Activated naive CD4-positive, alpha-beta T cell (primary cell): Measurements from ENCODE around the gene MAML3.

Source experiments
- DNase-seq, 4 experiments: peaks; one replicate each; lab custom pipeline; 2025; lab: John Stamatoyannopoulos, UW

The MAML3 gene

DNA sequence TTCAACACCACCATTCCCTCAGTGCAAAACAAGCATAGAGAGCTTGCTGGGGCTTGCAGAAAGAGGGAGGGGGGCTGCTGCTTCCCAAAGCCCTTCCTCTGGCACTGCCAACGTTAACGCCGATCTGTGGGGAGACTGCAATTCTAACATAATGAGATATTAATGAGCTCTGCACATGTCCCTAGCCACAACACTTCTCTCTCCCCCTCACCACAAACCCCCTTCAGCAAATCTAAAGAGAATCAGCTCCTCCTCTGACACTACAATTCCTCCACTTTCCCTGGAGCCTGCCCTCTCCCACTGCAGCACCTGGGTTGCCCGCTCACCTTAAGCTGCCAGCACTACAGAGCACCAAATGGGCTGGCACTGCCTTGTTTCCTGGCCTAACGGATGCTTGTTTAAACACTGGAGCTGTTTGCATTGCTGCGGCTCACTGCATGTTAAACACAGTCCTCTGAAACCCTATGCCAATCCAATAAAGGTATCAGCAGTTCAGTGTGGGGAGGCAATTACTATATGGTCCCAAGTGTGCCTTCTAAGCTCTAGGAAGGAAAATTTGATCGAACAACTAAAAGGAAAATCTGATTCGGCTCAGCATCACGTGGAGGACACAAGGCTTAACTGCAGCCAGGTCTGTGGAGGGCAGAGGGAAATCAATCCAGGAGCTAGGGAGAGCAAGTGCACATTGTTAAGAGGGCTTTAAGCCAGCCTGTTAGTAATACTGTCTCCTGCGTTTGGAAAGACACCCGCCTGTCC is 232.4 kb downstream of the MAML3 start:
- no peak for DNase-seq

- no peak for DNase-seq
Observed at GRCh38 chr4:139920486-139921002, 233.4 kb downstream of the MAML3 start.

DNA sequence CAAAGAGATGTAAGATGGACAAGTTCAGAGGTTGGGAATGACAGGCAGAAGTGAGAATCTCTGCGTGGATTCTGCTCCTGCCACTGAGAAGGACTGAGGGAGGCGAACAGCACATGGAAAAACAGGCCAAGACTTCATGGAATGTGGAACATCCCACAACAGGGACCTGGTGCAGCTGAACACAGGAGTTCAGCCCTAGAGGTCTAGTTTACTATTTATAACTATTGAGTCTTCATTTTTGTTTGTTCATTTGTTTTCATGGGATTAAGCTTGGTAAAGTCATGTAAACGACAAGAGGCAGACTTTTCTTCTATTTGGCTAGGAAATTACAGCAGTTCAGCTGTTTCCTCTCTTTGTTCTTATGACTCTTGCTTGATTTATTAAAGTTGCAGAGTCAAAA is 234.5 kb downstream of the MAML3 start:
- DNase-seq: no peak

DNA sequence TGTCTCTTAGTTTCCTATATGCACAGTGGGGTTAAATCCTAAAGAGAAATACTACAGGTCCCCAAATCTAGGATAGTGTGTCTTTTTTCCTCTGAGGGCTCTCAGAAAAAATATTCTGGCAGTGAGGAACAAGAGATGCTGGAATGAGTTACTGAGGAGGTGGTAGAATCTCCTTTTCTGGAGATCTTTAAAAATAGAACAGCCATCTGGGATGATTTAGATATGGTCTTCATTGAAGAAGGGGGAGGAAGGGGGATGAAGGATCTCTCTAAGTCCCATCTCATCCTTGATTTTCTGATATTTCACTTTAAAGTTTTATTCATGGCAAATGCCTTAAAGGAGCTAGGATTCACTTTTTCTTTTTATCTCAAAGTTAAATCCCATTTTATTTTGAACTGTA is 235.0 kb downstream of the MAML3 start:
- no peak for DNase-seq

GRCh38 chr4:139918591-139918990 is 235.4 kb downstream of the MAML3 start:
- no peak for DNase-seq

DNA sequence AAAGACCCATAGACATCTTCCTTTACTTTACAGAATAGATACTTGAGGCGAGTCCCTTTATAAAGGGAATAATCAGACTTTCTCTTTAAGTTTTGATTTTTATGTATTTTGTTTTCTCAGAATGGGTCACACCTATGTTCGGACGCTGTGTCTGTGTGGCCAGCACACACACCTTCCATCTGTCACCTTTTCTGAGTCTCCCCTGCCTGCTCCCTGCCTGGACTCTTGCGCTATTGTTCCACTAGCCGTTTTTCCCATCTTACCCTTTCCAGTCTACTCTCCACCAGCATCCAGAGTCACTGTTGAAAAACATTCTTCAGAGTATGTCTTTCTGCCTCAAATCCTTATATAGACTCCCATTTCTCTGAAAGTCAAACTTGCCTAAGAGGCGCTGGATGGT is 236.1 kb downstream of the MAML3 start:
- no peak for DNase-seq

DNA sequence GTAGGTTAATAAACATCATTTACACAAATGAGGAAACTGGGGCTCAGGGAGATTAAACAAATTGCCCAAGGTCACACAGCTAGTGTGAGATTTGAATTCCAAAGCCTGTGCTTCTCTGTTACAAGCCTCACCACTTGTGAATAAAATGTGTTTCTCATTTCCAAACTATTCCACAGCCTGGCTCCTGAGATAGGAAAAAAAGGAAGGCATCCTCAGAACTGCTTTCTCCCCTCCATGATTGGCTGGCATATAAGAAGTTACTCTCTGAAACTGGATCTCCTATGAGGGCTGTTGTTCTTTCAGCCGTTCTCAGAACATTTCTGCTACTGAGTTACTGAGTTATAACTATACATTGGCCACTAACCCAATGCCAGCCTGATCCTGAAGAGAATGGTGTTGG is 237.9 kb downstream of the MAML3 start:
- no peak for DNase-seq

GRCh38 chr4:139915037-139915436 is 238.9 kb downstream of the MAML3 start:
- DNase-seq: no peak

DNA sequence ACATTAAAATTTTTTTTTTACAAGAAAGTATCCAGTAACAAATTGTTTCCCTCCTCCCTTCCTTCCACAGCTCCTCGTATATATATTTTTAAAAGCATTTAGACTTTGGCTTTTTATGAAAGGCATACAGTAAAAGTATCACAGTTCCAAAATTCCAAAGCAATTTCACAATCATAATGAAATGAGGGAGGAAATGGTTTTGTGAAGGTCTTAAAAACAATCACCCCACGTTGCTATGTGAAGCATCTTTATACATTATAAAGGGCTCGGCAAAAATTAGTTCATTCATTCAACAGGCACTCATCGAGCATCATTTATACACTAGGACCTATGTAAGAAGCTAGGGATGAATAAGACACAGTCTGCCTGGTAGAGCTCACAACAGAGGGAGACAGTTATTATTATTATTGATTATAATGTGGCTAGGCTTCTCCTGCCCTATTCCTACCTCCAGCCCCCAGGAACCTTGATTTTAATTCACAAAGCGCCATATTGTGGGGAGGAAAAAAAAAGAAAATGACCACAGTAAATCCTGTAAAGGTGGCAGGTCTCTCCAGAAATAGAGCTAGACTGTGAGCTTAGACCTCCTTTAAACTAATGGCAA is 239.9 kb downstream of the MAML3 start:
- DNase-seq: no peak

- no peak for DNase-seq
Observed at GRCh38 chr4:139913398-139913990, 240.5 kb downstream of the MAML3 start.

GRCh38 chr4:139912445-139912844 is 241.5 kb downstream of the MAML3 start:
- no peak for DNase-seq

DNA sequence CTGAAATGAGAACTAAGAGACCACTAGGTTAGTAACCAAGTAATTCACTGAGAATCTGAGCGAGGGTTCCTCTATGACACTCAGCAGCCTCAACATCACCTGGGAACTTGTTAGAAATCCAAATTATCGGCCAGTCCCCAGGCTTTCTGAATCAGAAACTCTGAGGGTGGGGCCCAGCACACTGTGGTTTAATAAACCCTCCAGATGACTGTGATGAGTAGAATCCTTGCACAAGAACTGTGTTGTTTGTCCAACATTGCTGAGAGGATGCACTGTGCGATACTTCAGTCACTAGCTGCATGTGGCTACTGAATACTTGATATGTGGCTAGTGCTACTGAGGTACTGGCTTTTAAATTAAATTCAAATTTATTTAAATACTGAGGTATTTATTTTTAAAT is 243.9 kb downstream of the MAML3 start:
- DNase-seq: no peak

GRCh38 chr4:139908636-139909437 is 245.1 kb downstream of the MAML3 start:
- no peak for DNase-seq

DNA sequence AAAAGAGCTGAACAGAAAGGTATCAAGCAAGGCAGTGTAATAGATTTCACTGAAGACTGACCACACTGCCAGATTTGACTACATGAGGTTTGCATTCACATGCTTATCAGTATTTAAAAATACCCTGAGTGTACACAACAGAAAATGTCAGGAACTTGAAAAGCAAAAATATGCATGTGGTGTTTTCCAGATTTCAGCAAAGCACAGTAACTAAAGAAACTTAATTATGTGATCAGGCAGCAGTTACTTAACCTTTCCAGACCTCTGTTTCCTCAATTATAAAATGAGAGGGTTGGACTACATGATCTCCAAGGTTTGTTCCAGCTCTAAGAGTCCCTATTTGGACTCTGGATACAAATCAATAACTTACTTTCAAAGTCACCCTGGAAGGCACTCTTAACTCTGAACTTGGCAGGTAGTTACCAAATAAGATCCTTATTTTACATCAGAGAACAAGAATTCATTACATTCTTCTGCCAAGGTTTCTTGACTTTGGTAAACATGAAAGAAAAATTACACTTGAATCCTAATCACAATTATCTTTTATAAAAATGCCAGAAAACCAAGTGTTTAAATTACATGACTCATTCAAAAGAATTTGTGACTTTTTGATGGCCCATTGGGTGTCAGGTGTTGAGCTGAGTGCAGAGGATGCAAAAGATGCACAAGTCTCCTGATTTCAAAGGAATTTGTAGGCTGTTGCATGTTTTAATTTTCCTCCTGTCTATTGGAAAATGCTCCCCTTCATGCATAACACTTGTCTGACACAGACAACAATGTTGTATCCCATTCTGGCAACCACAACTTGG is 246.8 kb downstream of the MAML3 start:
- no peak for DNase-seq

DNA sequence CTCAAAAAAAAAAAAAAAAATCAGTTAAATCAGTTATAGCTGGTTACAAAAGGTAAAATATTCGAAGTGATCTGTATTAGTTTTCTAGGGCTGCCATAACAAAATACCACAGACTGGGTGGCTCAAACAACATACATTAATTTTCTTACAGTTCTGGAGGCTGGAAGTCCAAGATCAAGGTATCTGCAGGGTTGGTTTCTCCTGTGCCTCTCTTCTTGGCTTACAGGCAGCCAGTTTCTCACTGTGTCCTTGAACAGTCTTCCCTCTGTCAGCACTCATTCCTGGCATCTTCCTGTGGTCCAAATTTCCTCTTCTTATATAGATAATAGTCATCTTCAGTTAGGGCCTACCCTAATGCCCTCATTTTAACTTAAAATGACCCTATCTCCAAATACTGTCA is 248.5 kb downstream of the MAML3 start:
- DNase-seq: no peak

- no peak for DNase-seq
Observed at GRCh38 chr4:139904406-139904805, 249.6 kb downstream of the MAML3 start.

DNA sequence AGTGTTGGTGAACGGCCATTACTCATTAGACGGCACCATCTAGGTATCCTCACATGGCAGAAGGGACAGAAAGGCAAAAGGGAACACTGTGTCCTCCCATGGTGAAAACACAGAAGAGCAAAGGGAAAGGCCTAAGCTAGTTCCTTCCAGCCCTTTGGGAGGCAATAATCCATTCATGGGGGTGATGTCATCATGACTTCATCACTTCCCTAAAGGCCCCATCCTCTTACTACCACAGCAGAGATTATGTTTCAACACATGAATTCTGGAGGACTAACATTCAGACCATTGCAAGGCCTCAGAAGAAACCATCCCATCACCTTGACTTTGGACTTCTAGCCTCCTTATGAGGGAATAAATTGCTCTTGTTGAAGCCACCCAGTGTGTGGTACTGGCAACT is 250.1 kb downstream of the MAML3 start:
- no peak for DNase-seq

GRCh38 chr4:139902321-139903320 is 251.4 kb downstream of the MAML3 start:
- no peak for DNase-seq

GRCh38 chr4:139901531-139902320 is 252.3 kb downstream of the MAML3 start:
- DNase-seq: no peak
